PC-9 (cell line): ENCODE results near the gene TSPAN8. TPM values are rescaled to one million over a fixed set of nuclear protein-coding genes. Genes with fewer than 3 reads are reported as not detected.

Source experiments
- BruUV-seq: library from RNA; stranded (reverse); fragments of 400-500 nt; replicated peaks from 2 replicates; lab custom pipeline; 2021; lab: Mats Ljungman, UMichigan
- CTCF ChIA-PET: fragments of 300-600 bp; sonication (Branson Sonifier 250); formaldehyde crosslinking; loops from one replicate; lab custom pipeline; 2022; ENCODE audit warnings: antibody characterized with exemption; lab: Charles Lee
- POLR2A ChIA-PET: fragments of 300-600 bp; sonication (Branson Sonifier 250); formaldehyde crosslinking; loops from one replicate; lab custom pipeline; 2022; ENCODE audit warnings: antibody characterized with exemption; ENCODE audit not compliant: unreplicated experiment; lab: Charles Lee
- DNase-seq, 2 experiments: peaks; one replicate each; pipeline versions ENCODE4 v3.0.0 to v3.0.0-alpha.2; 2015 to 2022; ENCODE audit warnings: mixed read lengths in 1 of 2
- H2AFZ ChIP-seq: fragments of 200-600 bp; sonication (generic); 2 replicates; pipeline ENCODE4 v1.8.1; 2017; ENCODE audit warnings: antibody characterized with exemption
- H3F3A ChIP-seq: fragments of 200-600 bp; sonication (generic); 2 replicates; pipeline ENCODE4 v1.8.1; 2017; ENCODE audit warnings: antibody characterized with exemption, mild to moderate bottlenecking, low read depth; ENCODE audit not compliant: insufficient read depth
- H3K27ac ChIP-seq: fragments of 200-600 bp; sonication (generic); 2 replicates; pipeline ENCODE4 v1.6.1; 2016; ENCODE audit warnings: mixed run types
- H3K27me3 ChIP-seq: fragments of 200-600 bp; sonication (generic); 2 replicates; pipeline ENCODE4 v1.6.1; 2016; ENCODE audit warnings: low read depth, mixed run types; ENCODE audit not compliant: insufficient read depth
- H3K36me3 ChIP-seq: fragments of 200-600 bp; sonication (generic); 2 replicates; pipeline ENCODE4 v1.6.1; 2016; ENCODE audit warnings: low read depth, mixed run types
- H3K4me1 ChIP-seq: fragments of 200-600 bp; sonication (generic); replicated peaks from 2 replicates; pipeline ENCODE4 v1.6.1; 2016; ENCODE audit warnings: mixed run types; ENCODE audit not compliant: insufficient read depth
- H3K4me2 ChIP-seq: fragments of 200-600 bp; sonication (generic); 2 replicates; pipeline ENCODE4 v1.6.1; 2017; ENCODE audit warnings: mixed run types
- H3K4me3 ChIP-seq: fragments of 200-600 bp; sonication (generic); 2 replicates; pipeline ENCODE4 v1.6.1; 2016; ENCODE audit warnings: mixed run types
- H3K79me2 ChIP-seq: fragments of 200-600 bp; sonication (generic); 2 replicates; pipeline ENCODE4 v1.6.1; 2017; ENCODE audit warnings: low read depth, mixed run types
- H3K9me2 ChIP-seq: fragments of 200-600 bp; sonication (generic); 2 replicates; pipeline ENCODE4 v1.8.1; 2017; ENCODE audit warnings: mild to moderate bottlenecking; ENCODE audit not compliant: insufficient read depth
- H3K9me3 ChIP-seq: fragments of 200-600 bp; sonication (generic); 2 replicates; pipeline ENCODE4 v1.8.1; 2016; ENCODE audit warnings: low read depth; ENCODE audit not compliant: insufficient read depth
- H4K20me1 ChIP-seq: fragments of 200-600 bp; sonication (generic); 2 replicates; pipeline ENCODE4 v1.8.1; 2017; ENCODE audit not compliant: insufficient read depth
- EZH2 ChIP-seq: fragments of 200-600 bp; sonication (generic); IDR thresholded peaks from 2 replicates; pipeline ENCODE4 v1.8.0; 2017; ENCODE audit warnings: antibody characterized with exemption, low read depth
- intact Hi-C: fragments of 100-400 bp; cut with micrococcal nuclease; formaldehyde crosslinking; loops from one replicate; pipeline ENCODE4 v1.10.0; 2022; ENCODE audit not compliant: unreplicated experiment
- total RNA-seq: library from RNA; stranded (reverse); gene quantifications from 2 replicates; pipeline ENCODE4 v1.2.3, GENCODE V29; 2021
- TF ChIP-seq, protein P1 (sequence below): fragments of 200-600 bp; sonication (generic); conservative IDR thresholded peaks from 2 replicates; pipeline ENCODE4 v1.6.1; 2017; ENCODE audit warnings: mixed run types, antibody characterized with exemption, mild to moderate bottlenecking, moderate library complexity

The TSPAN8 gene
- total RNA-seq, 1 experiment from 2014 or later, result 1.9 TPM

- Histone ChIP-seq H3K27ac (no peak overlapping the region), H3K27me3 (no peaks in the 10 kb centered on the region), H3K9me2 (no peaks in the 10 kb centered on the region), H3K36me3 (no peaks in the 10 kb centered on the region), H3F3A (no peaks in the 10 kb centered on the region), H3K79me2 (no peaks in the 10 kb centered on the region), H3K4me3 (no peak overlapping the region), H4K20me1 (no peaks in the 10 kb centered on the region), H3K4me2 (no peak overlapping the region), H3K9me3 (no peaks in the 10 kb centered on the region), H2AFZ (no peak overlapping the region), H3K4me1 (no peaks in the 10 kb centered on the region)
- CTCF ChIA-PET, result no interaction called here
- intact Hi-C loops, result no loop called here
- no TSS peak for BruUV-seq
- DNase-seq, result peak in 1 of 2 experiments; percentile 9
- TF ChIP-seq, protein P1, sequence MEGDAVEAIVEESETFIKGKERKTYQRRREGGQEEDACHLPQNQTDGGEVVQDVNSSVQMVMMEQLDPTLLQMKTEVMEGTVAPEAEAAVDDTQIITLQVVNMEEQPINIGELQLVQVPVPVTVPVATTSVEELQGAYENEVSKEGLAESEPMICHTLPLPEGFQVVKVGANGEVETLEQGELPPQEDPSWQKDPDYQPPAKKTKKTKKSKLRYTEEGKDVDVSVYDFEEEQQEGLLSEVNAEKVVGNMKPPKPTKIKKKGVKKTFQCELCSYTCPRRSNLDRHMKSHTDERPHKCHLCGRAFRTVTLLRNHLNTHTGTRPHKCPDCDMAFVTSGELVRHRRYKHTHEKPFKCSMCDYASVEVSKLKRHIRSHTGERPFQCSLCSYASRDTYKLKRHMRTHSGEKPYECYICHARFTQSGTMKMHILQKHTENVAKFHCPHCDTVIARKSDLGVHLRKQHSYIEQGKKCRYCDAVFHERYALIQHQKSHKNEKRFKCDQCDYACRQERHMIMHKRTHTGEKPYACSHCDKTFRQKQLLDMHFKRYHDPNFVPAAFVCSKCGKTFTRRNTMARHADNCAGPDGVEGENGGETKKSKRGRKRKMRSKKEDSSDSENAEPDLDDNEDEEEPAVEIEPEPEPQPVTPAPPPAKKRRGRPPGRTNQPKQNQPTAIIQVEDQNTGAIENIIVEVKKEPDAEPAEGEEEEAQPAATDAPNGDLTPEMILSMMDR, result no peak
- no peak for TF ChIP-seq EZH2
- POLR2A ChIA-PET, result no interaction called here
Observed at GRCh38 chr12:71183018-71183417, 25.2 kb upstream of the TSPAN8 start.

- CTCF ChIA-PET, result no interaction called here
- BruUV-seq, result no TSS peak
- Histone ChIP-seq H3K4me2 (no peak overlapping the region), H3K4me3 (no peak overlapping the region), H3K9me3 (no peaks in the 10 kb centered on the region), H3F3A (no peaks in the 10 kb centered on the region), H3K9me2 (no peaks in the 10 kb centered on the region), H3K36me3 (no peaks in the 10 kb centered on the region), H3K27ac (no peak overlapping the region), H3K4me1 (no peaks in the 10 kb centered on the region), H4K20me1 (no peaks in the 10 kb centered on the region), H3K27me3 (no peaks in the 10 kb centered on the region), H2AFZ (no peak overlapping the region), H3K79me2 (no peaks in the 10 kb centered on the region)
- DNase-seq, result no peak
- POLR2A ChIA-PET, result no interaction called here
- intact Hi-C loops, result no loop called here
- TF ChIP-seq EZH2, result no peak
- TF ChIP-seq, protein P1, result no peak
Observed at GRCh38 chr12:71178162-71178561, 20.4 kb upstream of the TSPAN8 start.

GRCh38 chr12:71174825-71175224 lies 17.0 kb upstream of the TSPAN8 start:
- Histone ChIP-seq H3F3A (no peaks in the 10 kb centered on the region), H3K4me2 (no peak overlapping the region), H3K79me2 (no peaks in the 10 kb centered on the region), H2AFZ (no peak overlapping the region), H3K9me3 (no peaks in the 10 kb centered on the region), H3K9me2 (no peaks in the 10 kb centered on the region), H4K20me1 (no peaks in the 10 kb centered on the region), H3K4me1 (no peaks in the 10 kb centered on the region), H3K36me3 (no peaks in the 10 kb centered on the region), H3K27me3 (no peaks in the 10 kb centered on the region), H3K4me3 (no peak overlapping the region), H3K27ac (no peak overlapping the region)
- DNase-seq, result no peak
- TF ChIP-seq, protein P1, result no peak
- no peak for TF ChIP-seq EZH2
- intact Hi-C loops, result no loop called here
- no TSS peak for BruUV-seq
- ChIA-PET POLR2A (no interaction called here), CTCF (no interaction called here)
